ENCODE results near the gene HACL1.
"Not testable (repeated sequence)": the region's sequence is repeated elsewhere in the genome, so short reads cannot be mapped to it uniquely, and the experiment has no call there.

The HACL1 gene

DNA sequence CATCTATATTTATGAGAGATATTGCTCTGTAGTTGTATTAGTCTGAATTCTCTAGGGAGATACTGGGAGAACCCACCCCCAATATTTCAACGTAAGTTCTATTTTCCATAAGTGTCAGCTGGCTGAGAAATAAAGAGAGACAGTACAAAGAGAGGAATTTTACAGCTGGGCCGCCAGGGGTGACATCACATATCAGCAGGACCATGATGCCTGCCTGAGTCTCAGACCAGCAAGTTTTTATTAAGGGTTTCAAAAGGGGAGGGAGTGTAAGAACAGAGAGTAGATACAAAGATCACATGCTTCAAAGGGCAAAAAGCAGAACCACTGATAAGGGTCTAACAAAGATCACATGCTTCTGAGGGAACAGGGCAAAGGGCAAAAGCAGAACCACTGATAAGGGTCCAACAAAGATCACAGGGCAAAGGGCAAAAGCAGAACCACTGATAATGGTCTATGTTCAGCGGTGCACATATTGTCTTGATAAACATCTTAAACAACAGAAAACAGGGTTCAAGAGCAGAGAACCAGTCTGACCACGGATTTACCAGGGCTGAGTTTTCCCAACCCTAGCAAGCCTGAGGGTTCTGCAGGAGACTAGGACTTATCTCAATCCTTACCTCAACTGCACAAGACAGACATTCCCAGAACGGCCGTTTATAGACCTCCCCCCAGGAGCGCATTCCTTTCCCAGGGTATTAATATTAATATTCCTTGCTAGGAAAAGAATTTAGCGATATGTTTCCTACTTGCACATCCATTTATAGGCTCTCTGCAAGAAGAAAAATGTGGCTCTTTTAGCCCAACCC, 18.5 kb upstream of the HACL1 start:
- H3K4me2 ChIP-seq (ENCODE audit: low read length, poor library complexity, severe bottlenecking); H2BK120ac ChIP-seq (ENCODE audit: low read depth, low read length); H3K36me3 ChIP-seq (ENCODE audit: control insufficient read depth in 1 of 2, insufficient read depth in 2 of 2, low read depth in 1 of 2, low read length in 2 of 2); H2AK5ac ChIP-seq (ENCODE audit: low read length, severe bottlenecking); H3K18ac ChIP-seq (ENCODE audit: low read depth in 1 of 2, low read length in 2 of 2); DNase-seq; H2BK15ac ChIP-seq (ENCODE audit: low read depth, poor library complexity, severe bottlenecking); H4K91ac ChIP-seq (ENCODE audit: low read length); H3K4ac ChIP-seq (ENCODE audit: low read depth in 1 of 2, low read length in 2 of 2); H2AFZ ChIP-seq (ENCODE audit: low read depth, low read length); H3K14ac ChIP-seq (ENCODE audit: low read length in 2 of 2); H3K23ac ChIP-seq (ENCODE audit: low read length in 2 of 2); H3K9ac ChIP-seq (ENCODE audit: low read length); H3K27me3 ChIP-seq (ENCODE audit: control insufficient read depth in 1 of 2, insufficient read depth in 1 of 2, low read length in 2 of 2); H3K79me1 ChIP-seq (replicated peaks; ENCODE audit: low read length, poor library complexity, severe bottlenecking); H3K27ac ChIP-seq (ENCODE audit: low read length, poor library complexity, severe bottlenecking); H2BK12ac ChIP-seq (ENCODE audit: low read length in 2 of 2); H4K8ac ChIP-seq (ENCODE audit: low read length); H2BK5ac ChIP-seq (ENCODE audit: low read depth, low read length, poor library complexity, severe bottlenecking); H3K4me1 ChIP-seq (ENCODE audit: control insufficient read depth, insufficient read depth, low read depth, low read length): not testable (repeated sequence)
- Histone ChIP-seq H3K4me3 (ENCODE audit: insufficient read depth in 1 of 2, low read depth in 1 of 2, low read length in 2 of 2) (peak overlapping the region in 1 of 2 experiments; percentile 8), H3K9me3 (ENCODE audit: control insufficient read depth, low read length) (peaks cover 35% of the 10 kb centered on the region)
- WGBS, result 93% methylated on average over 8 of the region's 8 CpGs

DNA sequence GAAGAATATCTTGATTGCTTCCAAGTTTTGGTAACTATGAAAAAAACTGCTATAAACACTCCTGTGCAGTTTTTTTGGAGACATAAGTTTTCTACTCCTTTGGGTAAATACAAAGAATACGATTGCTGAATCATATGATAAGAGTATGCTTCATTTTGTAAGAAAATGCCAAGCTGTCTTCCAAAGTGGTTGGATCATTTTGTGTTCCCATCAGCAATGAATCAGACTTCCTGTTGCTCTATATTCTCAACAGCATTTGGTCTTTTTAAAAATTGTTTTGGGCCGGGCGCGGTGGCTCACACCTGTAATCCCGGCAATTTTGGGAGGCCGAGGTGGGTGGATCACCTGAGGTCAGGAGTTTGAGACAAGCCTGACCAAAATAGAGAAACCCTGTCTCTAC, 14.7 kb upstream of the HACL1 start:
- Histone ChIP-seq H3K23ac (ENCODE audit: low read length in 2 of 2) (no peak overlapping the region), H3K4me3 (ENCODE audit: insufficient read depth in 1 of 2, low read depth in 1 of 2, low read length in 2 of 2) (no peak overlapping the region), H3K27me3 (ENCODE audit: control insufficient read depth in 1 of 2, insufficient read depth in 1 of 2, low read length in 2 of 2) (no peaks in the 10 kb centered on the region), H2BK15ac (ENCODE audit: low read depth, poor library complexity, severe bottlenecking) (no peak overlapping the region), H3K9ac (ENCODE audit: low read length) (peak overlapping the region; percentile 59), H2BK120ac (ENCODE audit: low read depth, low read length) (no peak overlapping the region), H2AK5ac (ENCODE audit: low read length, severe bottlenecking) (no peak overlapping the region), H3K4ac (ENCODE audit: low read depth in 1 of 2, low read length in 2 of 2) (no peak overlapping the region), H2BK5ac (ENCODE audit: low read depth, low read length, poor library complexity, severe bottlenecking) (no peak overlapping the region), H3K14ac (ENCODE audit: low read length in 2 of 2) (no peak overlapping the region), H3K4me2 (ENCODE audit: low read length, poor library complexity, severe bottlenecking) (no peak overlapping the region), H3K27ac (ENCODE audit: low read length, poor library complexity, severe bottlenecking) (no peak overlapping the region), H3K9me3 (ENCODE audit: control insufficient read depth, low read length) (peaks cover 21% of the 10 kb centered on the region), H2AFZ (ENCODE audit: low read depth, low read length) (no peak overlapping the region), H3K18ac (ENCODE audit: low read depth in 1 of 2, low read length in 2 of 2) (no peak overlapping the region), H2BK12ac (ENCODE audit: low read length in 2 of 2) (no peak overlapping the region), H3K79me1 (replicated peaks; ENCODE audit: low read length, poor library complexity, severe bottlenecking) (peaks cover 5% of the 10 kb centered on the region), H3K4me1 (ENCODE audit: control insufficient read depth, insufficient read depth, low read depth, low read length) (no peaks in the 10 kb centered on the region), H3K36me3 (ENCODE audit: control insufficient read depth in 1 of 2, insufficient read depth in 2 of 2, low read depth in 1 of 2, low read length in 2 of 2) (peaks cover 0 to 4% of the 10 kb centered on the region in 2 experiments), H4K8ac (ENCODE audit: low read length) (no peak overlapping the region), H4K91ac (ENCODE audit: low read length) (no peak overlapping the region)
- DNase-seq, result peak; percentile 50
- 79% methylated on average over 5 of the region's 6 CpGs for WGBS

DNA sequence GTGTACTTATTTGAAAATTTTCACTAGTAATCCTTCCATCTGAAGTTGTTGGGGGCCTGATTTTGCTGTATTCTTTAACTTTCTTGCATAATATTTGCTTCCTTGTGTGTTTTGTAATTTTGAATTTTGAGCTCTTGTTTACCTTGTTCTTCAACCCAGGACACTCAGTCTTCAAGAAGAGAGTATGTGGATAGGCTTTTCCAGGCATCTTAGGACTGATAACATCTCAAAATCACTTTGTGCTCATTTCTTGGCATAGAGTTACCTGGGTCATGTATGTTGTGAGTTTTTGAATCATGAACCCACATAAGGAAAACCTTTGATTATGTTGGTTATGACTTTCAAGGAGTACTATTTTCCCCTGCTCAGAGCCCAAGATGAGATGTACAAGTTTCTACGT, 13.6 kb upstream of the HACL1 start:
- H2BK120ac ChIP-seq (ENCODE audit: low read depth, low read length), result no peak overlapping the region
- no peaks in the 10 kb centered on the region for H3K36me3 ChIP-seq (ENCODE audit: control insufficient read depth in 1 of 2, insufficient read depth in 2 of 2, low read depth in 1 of 2, low read length in 2 of 2)
- no peak overlapping the region for H3K27ac ChIP-seq (ENCODE audit: low read length, poor library complexity, severe bottlenecking)
- no peak overlapping the region for H2BK12ac ChIP-seq (ENCODE audit: low read length in 2 of 2)
- H3K18ac ChIP-seq (ENCODE audit: low read depth in 1 of 2, low read length in 2 of 2), result no peak overlapping the region
- no peak overlapping the region for H2AK5ac ChIP-seq (ENCODE audit: low read length, severe bottlenecking)
- no peak overlapping the region for H4K8ac ChIP-seq (ENCODE audit: low read length)
- no peak overlapping the region for H3K23ac ChIP-seq (ENCODE audit: low read length in 2 of 2)
- H3K4ac ChIP-seq (ENCODE audit: low read depth in 1 of 2, low read length in 2 of 2), result no peak overlapping the region
- H3K14ac ChIP-seq (ENCODE audit: low read length in 2 of 2), result no peak overlapping the region
- no peaks in the 10 kb centered on the region for H3K4me1 ChIP-seq (ENCODE audit: control insufficient read depth, insufficient read depth, low read depth, low read length)
- no peak overlapping the region for H3K9ac ChIP-seq (ENCODE audit: low read length)
- H2BK15ac ChIP-seq (ENCODE audit: low read depth, poor library complexity, severe bottlenecking), result no peak overlapping the region
- no peak overlapping the region for H2BK5ac ChIP-seq (ENCODE audit: low read depth, low read length, poor library complexity, severe bottlenecking)
- H4K91ac ChIP-seq (ENCODE audit: low read length), result no peak overlapping the region
- WGBS, result 100% methylated on average over 1 of the region's 1 CpG
- H3K79me1 ChIP-seq (replicated peaks; ENCODE audit: low read length, poor library complexity, severe bottlenecking), result no peaks in the 10 kb centered on the region
- no peak overlapping the region for H3K4me2 ChIP-seq (ENCODE audit: low read length, poor library complexity, severe bottlenecking)
- H3K4me3 ChIP-seq (ENCODE audit: insufficient read depth in 1 of 2, low read depth in 1 of 2, low read length in 2 of 2), result no peak overlapping the region
- no peaks in the 10 kb centered on the region for H3K27me3 ChIP-seq (ENCODE audit: control insufficient read depth in 1 of 2, insufficient read depth in 1 of 2, low read length in 2 of 2)
- no peak for DNase-seq
- peaks cover 11% of the 10 kb centered on the region for H3K9me3 ChIP-seq (ENCODE audit: control insufficient read depth, low read length)
- no peak overlapping the region for H2AFZ ChIP-seq (ENCODE audit: low read depth, low read length)

DNA sequence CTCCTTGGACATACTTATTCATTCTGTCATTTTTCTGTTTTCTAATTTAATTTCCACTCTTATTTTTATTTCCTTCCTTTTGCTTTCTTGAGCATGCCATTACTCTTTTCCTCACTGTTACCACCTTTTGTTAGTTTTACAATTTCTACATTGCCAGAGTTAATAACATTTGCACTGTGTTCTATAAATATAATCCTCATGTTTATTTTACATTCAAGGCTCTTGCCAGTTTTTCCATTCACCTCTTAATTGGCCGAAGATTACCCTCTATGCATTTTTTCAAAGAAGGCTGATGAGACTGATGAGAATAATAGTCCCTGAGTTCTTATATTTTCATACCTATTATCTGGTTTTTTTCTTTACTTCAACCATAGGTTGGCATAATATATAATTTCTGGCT, 10.6 kb upstream of the HACL1 start:
- Histone ChIP-seq H2BK5ac (ENCODE audit: low read depth, low read length, poor library complexity, severe bottlenecking) (no peak overlapping the region), H3K27ac (ENCODE audit: low read length, poor library complexity, severe bottlenecking) (no peak overlapping the region), H2BK12ac (ENCODE audit: low read length in 2 of 2) (no peak overlapping the region), H3K4ac (ENCODE audit: low read depth in 1 of 2, low read length in 2 of 2) (no peak overlapping the region), H3K4me2 (ENCODE audit: low read length, poor library complexity, severe bottlenecking) (no peak overlapping the region), H3K27me3 (ENCODE audit: control insufficient read depth in 1 of 2, insufficient read depth in 1 of 2, low read length in 2 of 2) (no peaks in the 10 kb centered on the region), H3K18ac (ENCODE audit: low read depth in 1 of 2, low read length in 2 of 2) (no peak overlapping the region), H3K9me3 (ENCODE audit: control insufficient read depth, low read length) (no peaks in the 10 kb centered on the region), H3K36me3 (ENCODE audit: control insufficient read depth in 1 of 2, insufficient read depth in 2 of 2, low read depth in 1 of 2, low read length in 2 of 2) (no peaks in the 10 kb centered on the region), H3K4me1 (ENCODE audit: control insufficient read depth, insufficient read depth, low read depth, low read length) (no peaks in the 10 kb centered on the region), H2BK15ac (ENCODE audit: low read depth, poor library complexity, severe bottlenecking) (no peak overlapping the region), H2AFZ (ENCODE audit: low read depth, low read length) (no peak overlapping the region), H3K79me1 (replicated peaks; ENCODE audit: low read length, poor library complexity, severe bottlenecking) (peaks cover 4% of the 10 kb centered on the region), H2AK5ac (ENCODE audit: low read length, severe bottlenecking) (no peak overlapping the region), H3K4me3 (ENCODE audit: insufficient read depth in 1 of 2, low read depth in 1 of 2, low read length in 2 of 2) (no peak overlapping the region), H3K23ac (ENCODE audit: low read length in 2 of 2) (no peak overlapping the region), H4K91ac (ENCODE audit: low read length) (no peak overlapping the region), H3K14ac (ENCODE audit: low read length in 2 of 2) (no peak overlapping the region), H2BK120ac (ENCODE audit: low read depth, low read length) (no peak overlapping the region), H4K8ac (ENCODE audit: low read length) (no peak overlapping the region), H3K9ac (ENCODE audit: low read length) (no peak overlapping the region)
- no peak for DNase-seq
- no CpG with 5 or more reads among the region's 1 CpG for WGBS

Measured in mesenchymal stem cell (in vitro differentiated cells and primary cell).